Measurements from ENCODE around the gene NEK6. TPM values are rescaled to one million over a fixed set of nuclear protein-coding genes. Genes with fewer than 3 reads are reported as not detected.

Gene NEK6
- total and polyA plus RNA-seq, 2 of the 8 experiments (the other 6 are each of a cell fraction or from before 2014, with no cell fraction given): 17.7 to 19.7 TPM

GRCh38 chr9:124248066-124248465 lies 9.7 kb upstream of the NEK6 start:
- FAIRE-seq (no peak), DNase-seq (ENCODE audit: low read depth in 1 of 2, low spot score in 2 of 2) (no peak)
- Histone ChIP-seq H2BK20ac (ENCODE audit: low read length) (no peak overlapping the region), H3K23ac (ENCODE audit: insufficient read length) (no peak overlapping the region), H2BK12ac (ENCODE audit: low read depth, low read length) (no peak overlapping the region), H2AK5ac (ENCODE audit: low read depth, low read length) (no peak overlapping the region), H3K27ac (ENCODE audit: low read depth, low read length) (no peak overlapping the region), H2BK120ac (replicated peaks; ENCODE audit: low read depth, low read length) (no peak overlapping the region), H3K9ac (replicated peaks in 1 of 4; ENCODE audit: extremely low read depth in 1 of 4, low read depth in 3 of 4, low read length in 3 of 4) (no peak overlapping the region), H3K4me3 (ENCODE audit: extremely low read depth in 1 of 4, insufficient read depth in 2 of 4, low read depth in 3 of 4, low read length in 4 of 4) (no peak overlapping the region), H2AFZ (ENCODE audit: low read length) (no peak overlapping the region), H3K9me3 (ENCODE audit: insufficient read depth in 2 of 2, low read depth in 1 of 2, low read length in 1 of 2) (no peaks in the 10 kb centered on the region), H2BK5ac (ENCODE audit: low read depth, low read length) (no peak overlapping the region), H3K18ac (ENCODE audit: extremely low read depth, low read length) (no peak overlapping the region), H3K4me2 (ENCODE audit: insufficient read depth in 1 of 2, low read depth in 2 of 2, low read length in 2 of 2) (no peak overlapping the region), H2BK15ac (ENCODE audit: low read length) (no peak overlapping the region), H3K79me1 (ENCODE audit: low read depth, low read length) (no peaks in the 10 kb centered on the region), H3K14ac (ENCODE audit: insufficient read length) (no peak overlapping the region), H3K4ac (replicated peaks; ENCODE audit: insufficient read length, low read depth, low read length) (no peak overlapping the region), H3K4me1 (replicated peaks in 1 of 4; ENCODE audit: control insufficient read depth in 3 of 4, insufficient read depth in 4 of 4, low read length in 3 of 4) (peaks cover 0 to 5% (median 3%) of the 10 kb centered on the region in 4 experiments; a peak in 5 of 7 replicates), H4K20me1 (replicated peaks in 1 of 2; ENCODE audit: control insufficient read depth in 1 of 2, insufficient read depth in 2 of 2, low read length in 2 of 2) (no peaks in the 10 kb centered on the region), H4K8ac (ENCODE audit: extremely low read depth, insufficient read depth, low read length) (no peak overlapping the region), H3K56ac (replicated peaks; ENCODE audit: insufficient read length, low read depth, low read length) (no peak overlapping the region), H3K27me3 (replicated peaks in 1 of 4; ENCODE audit: control insufficient read depth in 3 of 4, extremely low read depth in 1 of 4, insufficient read depth in 3 of 4, low read length in 3 of 4) (no peaks in the 10 kb centered on the region), H4K91ac (replicated peaks; ENCODE audit: insufficient read length, low read length) (no peak overlapping the region), H3K23me2 (ENCODE audit: low read depth, low read length) (no peaks in the 10 kb centered on the region), H3K36me3 (ENCODE audit: control insufficient read depth in 2 of 4, insufficient read depth in 4 of 4, low read length in 3 of 4) (no peaks in the 10 kb centered on the region), H4K5ac (ENCODE audit: insufficient read length, low read depth, low read length) (no peak overlapping the region), H3K79me2 (ENCODE audit: control insufficient read depth in 1 of 2, insufficient read depth in 2 of 2, low read length in 2 of 2) (no peaks in the 10 kb centered on the region)
- WGBS, 2 experiments (ENCODE audit: extremely low coverage in 1 of 2, insufficient coverage in 1 of 2, insufficient read length in 1 of 2, insufficient replicate concordance in 2 of 2, low coverage in 1 of 2, low lambda C conversion rate in 2 of 2, missing lambda C conversion rate in 1 of 2): 95% methylated on average over 3 of the region's 3 CpGs; no CpG with 5 or more reads in 1 of the 2 experiments
- POLR2A ChIA-PET (ENCODE audit: partially characterized antibody): interaction anchor here (0.7 kb wide), 1 partner anchor 397 kb away, joined by 3 read pairs; no protein-coding TSS in a partner anchor
- no peak for TF ChIP-seq KDM4A (IDR thresholded peaks at IDR 0.05; ENCODE audit: low read depth, low read length, severe bottlenecking)
- no peak for TF ChIP-seq TBP (IDR thresholded peaks at IDR 0.05; ENCODE audit: low read depth, low read length)
- no peak for TF ChIP-seq NRF1 (IDR thresholded peaks at IDR 0.05; ENCODE audit: low read depth, low read length)
- TF ChIP-seq KDM1A (IDR thresholded peaks at IDR 0.05; ENCODE audit: borderline replicate concordance, low read length): no peak
- TF ChIP-seq USF2 (IDR thresholded peaks at IDR 0.05; ENCODE audit: low read length): no peak
- TF ChIP-seq SAP30 (IDR thresholded peaks at IDR 0.05; ENCODE audit: insufficient read depth, insufficient replicate concordance, low read length): no peak
- CTCF ChIA-PET (ENCODE audit: partially characterized antibody): interaction anchor here (1.7 kb wide), 1 partner anchor 121 kb away, joined by 6 read pairs; no protein-coding TSS in a partner anchor

All from H1 (cell line).